ENCODE measurements around the gene ZNF652. TPM values are rescaled to one million over a fixed set of nuclear protein-coding genes. Genes with fewer than 3 reads are reported as not detected.
"Not testable (repeated sequence)": the region's sequence is repeated elsewhere in the genome, so short reads cannot be mapped to it uniquely, and the experiment has no call there.

Gene ZNF652
- total and polyA plus RNA-seq, 9 donors: 12.6 to 34.7 (median 17.0) TPM

GRCh38 chr17:49401971-49402611 lies 40.0 kb upstream of the ZNF652 start:
- Histone ChIP-seq H3K27ac (ENCODE audit: low read length) (peak overlapping the region; percentile 15), H3K27me3 (ENCODE audit: control insufficient read depth, insufficient read depth, low read length) (no peaks in the 10 kb centered on the region), H3K4me3 (ENCODE audit: low read length) (no peak overlapping the region), H3K9me3 (replicated peaks; ENCODE audit: control insufficient read depth, low read depth, low read length) (no peaks in the 10 kb centered on the region), H3K4me1 (ENCODE audit: control insufficient read depth, insufficient read depth, low read length) (peaks cover 21% of the 10 kb centered on the region), H3K36me3 (ENCODE audit: control insufficient read depth, insufficient read depth, low read length) (peaks cover 40% of the 10 kb centered on the region)
- peak; percentile 79 for DNase-seq
- 38% methylated on average over 4 of the region's 6 CpGs for WGBS (ENCODE audit: insufficient coverage)

GRCh38 chr17:49399995-49400394 lies 37.9 kb upstream of the ZNF652 start:
- no peak overlapping the region for H3K27ac ChIP-seq (ENCODE audit: low read length)
- H3K4me3 ChIP-seq (ENCODE audit: low read length): no peak overlapping the region
- 25% methylated on average over 2 of the region's 3 CpGs for WGBS (ENCODE audit: insufficient coverage)
- DNase-seq: peak; percentile 54
- no peaks in the 10 kb centered on the region for H3K27me3 ChIP-seq (ENCODE audit: control insufficient read depth, insufficient read depth, low read length)
- peaks cover 20% of the 10 kb centered on the region for H3K4me1 ChIP-seq (ENCODE audit: control insufficient read depth, insufficient read depth, low read length)
- H3K36me3 ChIP-seq (ENCODE audit: control insufficient read depth, insufficient read depth, low read length): peaks cover 20% of the 10 kb centered on the region
- no peaks in the 10 kb centered on the region for H3K9me3 ChIP-seq (replicated peaks; ENCODE audit: control insufficient read depth, low read depth, low read length)

- Histone ChIP-seq H3K27me3 (ENCODE audit: control insufficient read depth, insufficient read depth, low read length) (no peaks in the 10 kb centered on the region), H3K27ac (ENCODE audit: low read length) (no peak overlapping the region), H3K9me3 (replicated peaks; ENCODE audit: control insufficient read depth, low read depth, low read length) (no peaks in the 10 kb centered on the region), H3K4me3 (ENCODE audit: low read length) (no peak overlapping the region), H3K4me1 (ENCODE audit: control insufficient read depth, insufficient read depth, low read length) (peaks cover 13% of the 10 kb centered on the region), H3K36me3 (ENCODE audit: control insufficient read depth, insufficient read depth, low read length) (no peaks in the 10 kb centered on the region)
- 43% methylated on average over 1 of the region's 4 CpGs for WGBS (ENCODE audit: insufficient coverage)
- DNase-seq: no peak
These were observed 35.5 kb upstream of the ZNF652 start for GRCh38 chr17:49397586-49397985.

- 48% methylated on average over 3 of the region's 8 CpGs for WGBS (ENCODE audit: insufficient coverage)
- H3K27ac ChIP-seq (ENCODE audit: low read length): no peak overlapping the region
- H3K4me1 ChIP-seq (ENCODE audit: control insufficient read depth, insufficient read depth, low read length): peaks cover 11% of the 10 kb centered on the region
- no peak overlapping the region for H3K4me3 ChIP-seq (ENCODE audit: low read length)
- H3K27me3 ChIP-seq (ENCODE audit: control insufficient read depth, insufficient read depth, low read length): no peaks in the 10 kb centered on the region
- DNase-seq: peak; percentile 52
- no peaks in the 10 kb centered on the region for H3K36me3 ChIP-seq (ENCODE audit: control insufficient read depth, insufficient read depth, low read length)
- no peaks in the 10 kb centered on the region for H3K9me3 ChIP-seq (replicated peaks; ENCODE audit: control insufficient read depth, low read depth, low read length)
These were observed 31.6 kb upstream of the ZNF652 start for GRCh38 chr17:49393491-49394255.

GRCh38 chr17:49390548-49391324 lies 28.7 kb upstream of the ZNF652 start:
- H3K27me3 ChIP-seq (ENCODE audit: control insufficient read depth, insufficient read depth, low read length): no peaks in the 10 kb centered on the region
- 80% methylated on average over 1 of the region's 9 CpGs for WGBS (ENCODE audit: insufficient coverage)
- no peaks in the 10 kb centered on the region for H3K36me3 ChIP-seq (ENCODE audit: control insufficient read depth, insufficient read depth, low read length)
- H3K9me3 ChIP-seq (replicated peaks; ENCODE audit: control insufficient read depth, low read depth, low read length): no peaks in the 10 kb centered on the region
- H3K4me1 ChIP-seq (ENCODE audit: control insufficient read depth, insufficient read depth, low read length): peaks cover 9% of the 10 kb centered on the region
- no peak for DNase-seq
- peak overlapping the region; percentile 9 for H3K27ac ChIP-seq (ENCODE audit: low read length)
- no peak overlapping the region for H3K4me3 ChIP-seq (ENCODE audit: low read length)

GRCh38 chr17:49389514-49390347 lies 27.7 kb upstream of the ZNF652 start:
- H3K27ac ChIP-seq (ENCODE audit: low read length); H3K27me3 ChIP-seq (ENCODE audit: control insufficient read depth, insufficient read depth, low read length); H3K9me3 ChIP-seq (replicated peaks; ENCODE audit: control insufficient read depth, low read depth, low read length); H3K4me3 ChIP-seq (ENCODE audit: low read length); H3K4me1 ChIP-seq (ENCODE audit: control insufficient read depth, insufficient read depth, low read length); H3K36me3 ChIP-seq (ENCODE audit: control insufficient read depth, insufficient read depth, low read length); DNase-seq: not testable (repeated sequence)
- 70% methylated on average over 2 of the region's 12 CpGs for WGBS (ENCODE audit: insufficient coverage)

GRCh38 chr17:49388692-49389513 lies 26.9 kb upstream of the ZNF652 start:
- H3K36me3 ChIP-seq (ENCODE audit: control insufficient read depth, insufficient read depth, low read length): no peaks in the 10 kb centered on the region
- WGBS (ENCODE audit: insufficient coverage): 83% methylated on average over 3 of the region's 8 CpGs
- no peak overlapping the region for H3K27ac ChIP-seq (ENCODE audit: low read length)
- H3K9me3 ChIP-seq (replicated peaks; ENCODE audit: control insufficient read depth, low read depth, low read length): no peaks in the 10 kb centered on the region
- no peak for DNase-seq
- peaks cover 7% of the 10 kb centered on the region for H3K4me1 ChIP-seq (ENCODE audit: control insufficient read depth, insufficient read depth, low read length)
- H3K27me3 ChIP-seq (ENCODE audit: control insufficient read depth, insufficient read depth, low read length): no peaks in the 10 kb centered on the region
- H3K4me3 ChIP-seq (ENCODE audit: low read length): no peak overlapping the region

- 70% methylated on average over 2 of the region's 6 CpGs for WGBS (ENCODE audit: insufficient coverage)
- no peak for DNase-seq
- H3K27ac ChIP-seq (ENCODE audit: low read length): no peak overlapping the region
- peaks cover 7% of the 10 kb centered on the region for H3K4me1 ChIP-seq (ENCODE audit: control insufficient read depth, insufficient read depth, low read length)
- no peak overlapping the region for H3K4me3 ChIP-seq (ENCODE audit: low read length)
- H3K27me3 ChIP-seq (ENCODE audit: control insufficient read depth, insufficient read depth, low read length): no peaks in the 10 kb centered on the region
- H3K36me3 ChIP-seq (ENCODE audit: control insufficient read depth, insufficient read depth, low read length): no peaks in the 10 kb centered on the region
- no peaks in the 10 kb centered on the region for H3K9me3 ChIP-seq (replicated peaks; ENCODE audit: control insufficient read depth, low read depth, low read length)
These were observed 26.2 kb upstream of the ZNF652 start for GRCh38 chr17:49388290-49388640.

GRCh38 chr17:49387498-49388289 lies 25.6 kb upstream of the ZNF652 start:
- Histone ChIP-seq H3K27ac (ENCODE audit: low read length) (no peak overlapping the region), H3K9me3 (replicated peaks; ENCODE audit: control insufficient read depth, low read depth, low read length) (no peaks in the 10 kb centered on the region), H3K36me3 (ENCODE audit: control insufficient read depth, insufficient read depth, low read length) (no peaks in the 10 kb centered on the region), H3K4me3 (ENCODE audit: low read length) (no peak overlapping the region), H3K4me1 (ENCODE audit: control insufficient read depth, insufficient read depth, low read length) (peaks cover 7% of the 10 kb centered on the region), H3K27me3 (ENCODE audit: control insufficient read depth, insufficient read depth, low read length) (no peaks in the 10 kb centered on the region)
- DNase-seq: no peak
- WGBS (ENCODE audit: insufficient coverage): 84% methylated on average over 9 of the region's 11 CpGs

Measured in muscle of leg (tissue), 11 donors.